Measurements from ENCODE around the gene MGLL. TPM values are rescaled to one million over a fixed set of nuclear protein-coding genes. Genes with fewer than 3 reads are reported as not detected.
A peak's percentile ranks its signal among the peaks of the same experiment; 100 is the strongest.

Gene MGLL
- total RNA-seq, 1 donor from 2014 or later = 35.2 TPM

GRCh38 chr3:127723011-127723567 is 99.2 kb downstream of the MGLL start:
- no peak for DNase-seq (ENCODE audit: low spot score)

- no peak for DNase-seq (ENCODE audit: low spot score)
These were observed 100.1 kb downstream of the MGLL start for GRCh38 chr3:127722091-127722784.

GRCh38 chr3:127720985-127721935 is 101.1 kb downstream of the MGLL start:
- no peak for DNase-seq (ENCODE audit: low spot score)

DNA sequence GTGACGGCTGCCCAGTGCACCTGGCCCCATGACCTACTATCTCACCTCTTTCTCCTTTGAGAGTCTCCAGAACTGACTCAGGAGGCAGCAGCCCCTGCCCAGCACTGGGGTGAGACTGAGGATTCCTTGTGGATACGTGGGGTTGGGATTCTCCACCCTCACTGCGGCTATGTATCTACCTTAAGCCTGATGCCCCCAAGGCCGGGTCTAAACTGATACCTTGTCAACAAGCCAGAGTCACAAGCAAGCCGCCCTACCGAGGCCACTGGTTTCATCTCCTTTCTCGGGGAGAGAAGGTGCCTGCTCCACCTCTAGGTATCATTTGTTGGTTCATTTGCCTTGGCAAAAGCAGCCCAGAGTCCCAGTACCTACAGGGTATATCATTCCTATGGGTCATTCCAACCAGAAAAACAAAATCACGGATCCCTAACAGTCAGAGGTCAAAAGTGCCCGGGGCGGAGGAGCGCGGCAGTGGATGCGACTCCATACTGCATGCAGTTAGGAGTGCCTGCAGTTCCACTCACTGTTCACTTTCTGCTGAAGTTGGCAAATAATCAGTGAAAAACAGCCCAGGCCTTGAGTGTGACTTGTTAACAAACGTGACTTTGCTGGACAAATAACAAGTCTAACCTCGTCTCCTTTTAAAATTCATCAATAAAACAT is 102.0 kb downstream of the MGLL start:
- no peak for DNase-seq (ENCODE audit: low spot score)

- no peak for DNase-seq (ENCODE audit: low spot score)
These were observed 102.9 kb downstream of the MGLL start for GRCh38 chr3:127719369-127719768.

DNA sequence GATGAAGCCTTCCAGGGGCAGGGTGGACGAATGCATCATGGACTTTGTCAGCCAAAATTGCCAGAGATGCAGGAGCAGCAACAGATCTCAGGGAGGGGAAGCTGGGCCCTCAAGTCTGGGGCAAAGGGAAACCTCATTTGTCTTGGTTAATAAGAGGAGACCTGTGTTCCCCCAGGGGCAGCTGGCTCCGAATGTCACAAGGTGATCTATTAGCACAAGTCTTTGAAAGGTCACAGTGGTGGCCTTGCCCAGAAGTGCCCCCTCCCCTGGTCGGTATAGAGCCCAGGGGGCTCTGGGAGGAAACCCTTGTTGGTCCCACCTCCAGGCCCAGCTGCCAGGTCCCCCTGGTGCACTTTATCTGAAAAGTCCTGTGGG is 103.4 kb downstream of the MGLL start:
- DNase-seq (ENCODE audit: low spot score) = no peak

DNA sequence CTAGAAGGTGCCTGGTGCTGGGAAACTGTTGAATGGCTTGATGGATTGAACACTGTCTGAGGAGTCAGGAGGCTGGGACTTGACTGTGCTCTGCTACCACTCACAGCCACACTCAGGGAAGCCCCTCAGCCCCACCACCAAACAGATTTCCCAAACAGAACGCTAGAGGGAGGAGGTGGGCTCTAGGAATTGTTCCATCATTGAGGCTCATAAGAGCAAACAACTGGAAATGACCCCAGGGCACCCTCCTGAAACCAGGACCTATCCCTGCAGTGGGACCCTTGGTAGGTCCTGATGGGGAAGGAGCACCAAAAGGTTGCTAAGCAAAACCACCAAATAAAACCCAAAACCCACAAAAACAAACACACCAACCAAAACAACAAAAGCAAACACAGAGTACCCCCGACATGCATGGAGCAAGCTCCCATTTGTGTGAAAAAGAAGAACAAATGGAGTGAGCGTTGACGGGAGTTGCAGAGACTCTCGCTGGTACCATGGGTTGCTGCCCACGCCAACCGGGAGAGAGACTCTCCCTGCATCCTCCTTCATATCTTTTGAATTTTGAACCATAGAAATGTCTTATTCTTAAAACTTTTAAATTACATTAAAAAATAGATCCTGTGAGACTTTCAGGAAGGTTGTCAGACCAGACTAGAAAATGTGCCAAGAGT is 103.9 kb downstream of the MGLL start:
- no peak for DNase-seq (ENCODE audit: low spot score)

DNA sequence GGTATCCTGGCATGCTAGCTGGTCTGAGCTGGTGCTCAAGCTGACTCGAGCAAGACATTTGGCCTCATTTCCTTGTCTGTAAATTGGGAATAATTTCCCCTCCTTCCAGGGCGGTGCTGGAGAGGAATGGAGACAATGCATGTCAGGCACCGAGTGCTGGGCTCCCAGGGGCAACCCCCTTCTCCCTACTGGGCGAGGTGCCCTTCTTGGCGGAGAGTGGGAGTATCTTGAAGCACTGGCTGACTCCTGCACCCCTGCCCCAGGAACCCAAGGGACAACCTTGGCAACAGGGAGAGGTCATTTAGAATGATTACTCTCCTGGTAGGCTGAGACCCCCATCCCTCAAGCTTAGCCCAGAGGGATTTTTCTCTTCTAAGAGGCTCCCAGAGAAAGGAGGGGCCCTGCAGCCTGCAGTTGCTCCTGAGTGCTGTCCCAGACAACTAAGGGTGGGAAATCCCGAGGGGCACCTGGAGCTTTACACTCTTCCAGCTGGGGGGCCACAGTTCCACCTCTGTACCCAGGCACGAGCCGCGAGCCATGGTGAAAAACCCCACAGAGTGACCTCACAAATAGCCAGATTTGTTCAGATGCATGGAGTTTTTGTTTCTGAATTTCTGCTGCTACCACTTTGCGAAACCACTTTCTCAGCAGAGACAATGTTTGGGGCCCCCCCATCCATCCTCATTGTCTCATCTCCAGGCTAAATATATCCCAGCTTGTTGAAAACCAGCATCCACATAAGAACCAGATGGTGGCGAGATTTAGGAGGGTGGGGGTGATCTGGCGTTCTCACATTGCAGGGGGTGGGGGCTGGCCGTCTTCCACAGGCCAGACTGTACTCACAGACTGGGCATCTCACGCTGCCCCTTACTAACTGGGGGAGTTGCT is 104.7 kb downstream of the MGLL start:
- peak; percentile 59 for DNase-seq (ENCODE audit: low spot score)

DNA sequence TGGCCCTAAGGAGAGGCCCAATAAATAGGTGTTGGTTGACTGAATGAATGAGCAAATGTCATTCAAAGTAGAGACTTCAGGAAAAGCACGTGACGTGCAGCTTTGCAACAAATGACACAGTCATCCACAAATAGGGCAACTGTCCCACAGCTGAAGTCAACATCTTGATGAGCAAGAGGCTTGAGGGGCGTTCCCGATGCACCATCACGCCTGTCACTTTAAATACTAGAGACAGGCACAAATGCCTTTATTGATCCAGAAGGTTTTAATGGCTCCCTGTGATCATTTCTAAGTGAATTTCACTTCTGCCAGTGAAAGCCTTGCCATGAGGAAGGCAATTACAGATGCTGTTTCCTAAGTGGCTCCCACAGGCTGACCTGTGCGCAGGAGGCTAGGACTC is 105.9 kb downstream of the MGLL start:
- DNase-seq (ENCODE audit: low spot score) = no peak

DNA sequence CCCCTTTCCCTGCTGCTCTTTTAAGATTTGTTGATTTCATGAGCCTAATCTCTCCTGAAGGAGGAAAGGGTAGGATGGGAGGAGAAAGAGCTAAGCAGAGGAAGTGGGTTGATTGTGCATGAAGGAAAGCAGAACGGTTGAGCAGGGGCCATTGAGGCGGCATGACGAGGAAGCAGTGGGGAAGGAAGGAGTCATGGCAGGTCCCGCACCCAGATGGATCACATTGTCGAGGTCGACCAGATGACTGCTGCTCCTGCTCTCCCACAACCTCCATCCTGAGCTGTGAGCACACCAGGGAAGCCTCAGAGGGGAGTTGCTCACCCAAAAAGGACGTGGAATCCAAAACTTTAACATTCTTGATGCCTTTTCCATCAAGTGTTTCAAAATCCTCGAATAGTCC is 106.8 kb downstream of the MGLL start:
- DNase-seq (ENCODE audit: low spot score) = no peak

- no peak for DNase-seq (ENCODE audit: low spot score)
These were observed 107.4 kb downstream of the MGLL start for GRCh38 chr3:127714866-127715265.

GRCh38 chr3:127714125-127714571 is 108.2 kb downstream of the MGLL start:
- no peak for DNase-seq (ENCODE audit: low spot score)

- no peak for DNase-seq (ENCODE audit: low spot score)
These were observed 109.2 kb downstream of the MGLL start for GRCh38 chr3:127712881-127713771.

DNA sequence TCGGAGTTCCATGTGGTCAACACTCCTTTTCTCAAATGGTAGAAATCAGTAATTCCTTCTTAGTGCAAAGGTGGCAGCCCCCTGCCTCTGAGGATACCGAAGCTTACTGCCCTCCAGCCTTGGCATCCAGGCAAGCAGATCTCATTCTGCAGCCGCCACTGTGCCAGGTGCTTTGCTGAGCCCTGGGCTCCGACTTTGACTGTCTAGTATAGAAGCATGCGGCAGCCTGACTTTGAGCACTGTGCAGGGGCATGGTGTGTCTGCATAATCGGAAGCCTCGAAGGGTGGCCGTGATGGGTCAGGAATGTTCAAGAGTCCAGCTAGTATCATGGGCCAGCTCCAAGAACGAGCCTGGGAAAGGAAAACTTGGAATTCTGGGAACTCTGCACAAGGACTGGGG is 109.9 kb downstream of the MGLL start:
- DNase-seq (ENCODE audit: low spot score) = no peak

GRCh38 chr3:127711896-127712295 is 110.4 kb downstream of the MGLL start:
- no peak for DNase-seq (ENCODE audit: low spot score)

GRCh38 chr3:127711021-127711695 is 111.2 kb downstream of the MGLL start:
- DNase-seq (ENCODE audit: low spot score) = no peak

GRCh38 chr3:127710155-127710941 is 112.0 kb downstream of the MGLL start:
- DNase-seq (ENCODE audit: low spot score) = no peak

Measured in umbilical cord (tissue), 2 donors.